Karpas-422 (cell line): ENCODE results near the gene GRB10. TPM values are rescaled to one million over a fixed set of nuclear protein-coding genes. Genes with fewer than 3 reads are reported as not detected.

Experiments used
- DNase-seq: peaks from one replicate; pipeline ENCODE4 v3.0.0-alpha.2; 2015
- H2AFZ ChIP-seq: fragments of 200-600 bp; sonication (generic); 2 replicates; pipeline ENCODE4 v1.6.1; 2014; ENCODE audit warnings: antibody characterized with exemption, low read length, mixed read lengths
- H3K27ac ChIP-seq: fragments of 200-600 bp; sonication (generic); 2 replicates; pipeline ENCODE4 v1.5.1; 2014; ENCODE audit warnings: mild to moderate bottlenecking, low read length, moderate library complexity
- H3K27me3 ChIP-seq: fragments of 200-600 bp; sonication (generic); 2 replicates; pipeline ENCODE4 v1.6.1; 2014; ENCODE audit warnings: low read length, mixed read lengths
- H3K36me3 ChIP-seq: fragments of 200-600 bp; sonication (generic); 2 replicates; pipeline ENCODE4 v1.6.1; 2014; ENCODE audit warnings: low read length, mixed read lengths; ENCODE audit not compliant: insufficient read depth
- H3K4me1 ChIP-seq: fragments of 200-600 bp; sonication (generic); 2 replicates; pipeline ENCODE4 v1.6.1; 2014; ENCODE audit warnings: mild to moderate bottlenecking, low read length, mixed read lengths
- H3K4me2 ChIP-seq: fragments of 200-600 bp; sonication (generic); 2 replicates; pipeline ENCODE4 v1.6.1; 2014; ENCODE audit warnings: low read length, low read depth, mild to moderate bottlenecking; ENCODE audit not compliant: poor library complexity, severe bottlenecking
- H3K4me3 ChIP-seq: fragments of 200-600 bp; sonication (generic); 2 replicates; pipeline ENCODE4 v1.5.1; 2014; ENCODE audit warnings: mild to moderate bottlenecking, antibody characterized with exemption, low read length, mixed read lengths
- H3K79me2 ChIP-seq: fragments of 200-600 bp; sonication (generic); 2 replicates; pipeline ENCODE4 v1.6.1; 2014; ENCODE audit warnings: mild to moderate bottlenecking, low read length, mixed read lengths
- H3K9ac ChIP-seq: fragments of 200-600 bp; sonication (generic); 2 replicates; pipeline ENCODE4 v1.6.0; 2014; ENCODE audit warnings: low read length
- H3K9me2 ChIP-seq: fragments of 200-600 bp; sonication (generic), shearing (Covaris generic); replicated peaks from 2 replicates; pipeline ENCODE4 v1.6.0; 2014; ENCODE audit warnings: mild to moderate bottlenecking, low read length, moderate library complexity; ENCODE audit not compliant: insufficient read depth
- H3K9me3 ChIP-seq: fragments of 300-700, 200-600 bp; sonication (generic); 2 replicates; pipeline ENCODE4 v1.6.1; 2014; ENCODE audit warnings: low read length, mixed read lengths
- H4K20me1 ChIP-seq: fragments of 200-600 bp; sonication (generic); 2 replicates; pipeline ENCODE4 v1.6.1; 2014; ENCODE audit warnings: mild to moderate bottlenecking, antibody characterized with exemption, low read length, low read depth; ENCODE audit not compliant: insufficient read depth
- total RNA-seq: library from RNA; depleted of rRNA; stranded (reverse); fragments of >200 nt; shearing (Covaris generic); gene quantifications from 2 replicates; pipeline ENCODE4 v1.2.3, GENCODE V29; 2014; ENCODE audit warnings: low replicate concordance; rRNA removed

GRB10 gene
- not detected in 2 replicates for total RNA-seq

GRCh38 chr7:50782375-50783208 is at the start of gene GRB10:
TSS of gene GRB10 (minus strand) at chr7:50782896. CDS start at chr7:50732322, 50,574 bp downstream.
- Histone ChIP-seq H3K27me3 (no peaks in the 10 kb centered on the region), H3K79me2 (no peaks in the 10 kb centered on the region), H2AFZ (no peak within 1 kb of the TSS), H4K20me1 (no peaks in the 10 kb centered on the region), H3K36me3 (no peaks in the 10 kb centered on the region), H3K9me3 (no peaks in the 10 kb centered on the region), H3K4me3 (no peak within 1 kb of the TSS), H3K9ac (no peak within 1 kb of the TSS), H3K27ac (no peak within 1 kb of the TSS), H3K4me2 (no peak within 1 kb of the TSS), H3K9me2 (no peaks in the 10 kb centered on the region), H3K4me1 (no peaks in the 10 kb centered on the region)
- DNase-seq, result no peak

DNA sequence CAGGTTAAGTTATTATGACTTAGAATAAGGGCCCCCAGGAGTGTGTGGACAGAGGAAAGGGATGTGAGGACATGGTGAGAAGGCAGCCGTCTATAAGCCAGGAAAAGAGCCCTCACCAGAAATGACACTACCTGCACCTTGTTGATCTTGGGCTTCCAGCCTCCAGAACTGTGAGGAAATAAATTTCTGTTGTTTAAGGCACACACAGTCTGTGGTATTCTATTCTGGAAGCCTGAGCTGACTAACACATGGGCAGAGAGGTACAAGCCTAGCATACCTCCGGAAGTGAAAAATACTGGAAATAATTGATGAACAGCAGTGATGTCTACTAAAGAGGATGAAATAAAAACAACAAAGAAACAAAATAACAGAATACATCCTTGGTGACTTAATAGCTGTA is 46.1 kb upstream of the GRB10 start:
- no peak overlapping the region for H2AFZ ChIP-seq
- H3K4me3 ChIP-seq, result no peak overlapping the region
- H4K20me1 ChIP-seq, result no peaks in the 10 kb centered on the region
- no peak overlapping the region for H3K9ac ChIP-seq
- H3K9me2 ChIP-seq, result no peaks in the 10 kb centered on the region
- DNase-seq, result no peak
- H3K4me1 ChIP-seq, result no peaks in the 10 kb centered on the region
- H3K9me3 ChIP-seq, result no peaks in the 10 kb centered on the region
- H3K4me2 ChIP-seq, result no peak overlapping the region
- no peaks in the 10 kb centered on the region for H3K79me2 ChIP-seq
- no peaks in the 10 kb centered on the region for H3K27me3 ChIP-seq
- H3K36me3 ChIP-seq, result no peaks in the 10 kb centered on the region
- no peak overlapping the region for H3K27ac ChIP-seq

DNA sequence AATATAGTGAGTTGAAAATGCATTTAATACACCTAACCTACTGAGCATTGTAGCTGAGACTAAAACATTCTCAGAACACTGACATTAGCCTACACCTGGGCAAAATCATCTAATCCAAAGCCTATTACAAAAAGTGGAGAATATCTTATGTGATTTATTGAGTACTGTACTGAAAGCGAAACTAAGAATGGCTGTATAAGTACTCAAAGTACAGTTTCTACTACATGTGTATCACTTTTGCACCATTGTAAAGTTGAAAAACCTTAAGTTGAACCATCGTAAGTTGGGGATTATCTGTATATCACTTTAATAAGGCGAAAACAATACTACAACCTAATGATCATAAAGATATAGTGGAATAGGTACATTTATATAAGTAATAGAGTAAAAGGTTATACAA is 45.4 kb upstream of the GRB10 start:
- H3K9me3 ChIP-seq, result no peaks in the 10 kb centered on the region
- H4K20me1 ChIP-seq, result no peaks in the 10 kb centered on the region
- no peak overlapping the region for H2AFZ ChIP-seq
- no peaks in the 10 kb centered on the region for H3K36me3 ChIP-seq
- no peak overlapping the region for H3K27ac ChIP-seq
- no peak for DNase-seq
- no peaks in the 10 kb centered on the region for H3K79me2 ChIP-seq
- no peak overlapping the region for H3K4me3 ChIP-seq
- H3K9me2 ChIP-seq, result no peaks in the 10 kb centered on the region
- no peaks in the 10 kb centered on the region for H3K4me1 ChIP-seq
- no peak overlapping the region for H3K4me2 ChIP-seq
- no peaks in the 10 kb centered on the region for H3K27me3 ChIP-seq
- no peak overlapping the region for H3K9ac ChIP-seq

DNA sequence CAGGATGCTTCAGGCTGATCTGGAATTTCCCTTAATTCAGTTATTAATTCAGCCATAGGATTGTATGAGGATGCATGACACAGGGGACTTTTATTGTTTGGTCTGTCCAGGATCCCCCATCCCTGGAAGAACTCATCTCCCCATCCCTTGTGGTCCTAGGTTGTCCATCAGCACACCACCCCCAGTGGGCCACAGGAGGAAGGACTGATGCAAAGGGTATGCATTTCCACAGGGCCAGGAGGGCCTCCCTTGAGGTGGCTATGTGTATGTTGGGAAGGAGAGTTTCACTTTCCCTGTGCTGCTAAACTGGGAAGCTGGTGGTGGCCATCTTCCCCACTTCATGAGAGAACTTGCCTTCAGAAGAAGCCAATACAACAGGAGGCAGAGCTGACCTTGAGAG is 44.6 kb upstream of the GRB10 start:
- no peak for DNase-seq
- Histone ChIP-seq H3K4me1 (no peaks in the 10 kb centered on the region), H3K4me3 (no peak overlapping the region), H4K20me1 (no peaks in the 10 kb centered on the region), H3K79me2 (no peaks in the 10 kb centered on the region), H3K27ac (no peak overlapping the region), H3K27me3 (no peaks in the 10 kb centered on the region), H3K4me2 (no peak overlapping the region), H3K36me3 (no peaks in the 10 kb centered on the region), H3K9me2 (no peaks in the 10 kb centered on the region), H3K9ac (no peak overlapping the region), H2AFZ (no peak overlapping the region), H3K9me3 (no peaks in the 10 kb centered on the region)

- Histone ChIP-seq H3K9me2 (no peaks in the 10 kb centered on the region), H3K9ac (no peak overlapping the region), H3K27me3 (no peaks in the 10 kb centered on the region), H3K4me1 (no peaks in the 10 kb centered on the region), H4K20me1 (no peaks in the 10 kb centered on the region), H3K27ac (no peak overlapping the region), H3K4me3 (no peak overlapping the region), H3K9me3 (no peaks in the 10 kb centered on the region), H3K4me2 (no peak overlapping the region), H2AFZ (no peak overlapping the region), H3K36me3 (no peaks in the 10 kb centered on the region), H3K79me2 (no peaks in the 10 kb centered on the region)
- no peak for DNase-seq
Measured at GRCh38 chr7:50826371-50827172, 43.9 kb upstream of the GRB10 start.

GRCh38 chr7:50825465-50825864 is 42.8 kb upstream of the GRB10 start:
- no peaks in the 10 kb centered on the region for H3K36me3 ChIP-seq
- no peak for DNase-seq
- H3K9me3 ChIP-seq, result no peaks in the 10 kb centered on the region
- H3K4me1 ChIP-seq, result no peaks in the 10 kb centered on the region
- no peak overlapping the region for H3K27ac ChIP-seq
- H3K4me2 ChIP-seq, result no peak overlapping the region
- no peaks in the 10 kb centered on the region for H3K9me2 ChIP-seq
- H2AFZ ChIP-seq, result no peak overlapping the region
- no peak overlapping the region for H3K4me3 ChIP-seq
- no peaks in the 10 kb centered on the region for H3K27me3 ChIP-seq
- H3K9ac ChIP-seq, result no peak overlapping the region
- no peaks in the 10 kb centered on the region for H4K20me1 ChIP-seq
- no peaks in the 10 kb centered on the region for H3K79me2 ChIP-seq

DNA sequence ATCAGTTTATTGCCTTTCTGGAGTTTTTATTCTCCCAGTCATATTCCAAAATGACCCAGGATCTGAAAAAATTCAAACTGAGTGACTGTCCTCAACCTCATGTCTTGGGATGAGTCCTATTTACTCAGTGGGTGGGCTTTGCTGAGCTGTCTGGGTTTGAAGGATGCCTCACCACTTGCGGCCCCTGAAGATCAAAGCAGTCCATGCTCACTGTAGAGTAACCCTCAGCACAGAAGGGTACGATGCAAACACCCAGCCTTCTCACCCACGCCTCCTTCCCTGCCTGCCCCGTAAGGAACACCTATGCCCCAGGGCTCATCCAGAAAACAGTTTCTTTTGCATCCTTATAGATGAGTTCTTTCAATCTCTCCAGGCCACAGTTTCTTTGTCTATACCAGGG is 42.2 kb upstream of the GRB10 start:
- Histone ChIP-seq H4K20me1 (no peaks in the 10 kb centered on the region), H3K4me1 (no peaks in the 10 kb centered on the region), H2AFZ (no peak overlapping the region), H3K9me2 (no peaks in the 10 kb centered on the region), H3K4me3 (no peak overlapping the region), H3K27ac (no peak overlapping the region), H3K27me3 (no peaks in the 10 kb centered on the region), H3K4me2 (no peak overlapping the region), H3K9ac (no peak overlapping the region), H3K36me3 (no peaks in the 10 kb centered on the region), H3K79me2 (no peaks in the 10 kb centered on the region), H3K9me3 (no peaks in the 10 kb centered on the region)
- DNase-seq, result no peak

DNA sequence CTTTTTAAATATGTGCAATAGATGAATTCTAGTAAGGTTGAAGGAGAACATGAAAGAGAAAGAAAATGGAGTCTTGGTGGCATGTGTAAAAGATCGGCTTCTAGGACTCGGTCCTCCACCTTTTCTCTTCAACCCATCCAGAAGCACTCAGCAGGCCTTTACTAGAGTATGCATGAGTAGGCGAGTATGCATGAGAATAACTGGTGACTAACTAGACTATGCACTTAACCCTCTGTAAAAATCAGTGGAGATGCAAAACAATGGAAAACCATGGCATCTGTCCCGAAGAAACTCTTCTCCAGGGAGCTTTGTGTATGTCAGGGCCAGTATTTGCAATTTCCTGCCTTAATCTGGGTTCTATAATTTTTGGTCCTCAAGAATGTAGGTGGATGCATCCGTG is 40.0 kb upstream of the GRB10 start:
- no peak overlapping the region for H2AFZ ChIP-seq
- no peaks in the 10 kb centered on the region for H3K79me2 ChIP-seq
- no peaks in the 10 kb centered on the region for H3K9me2 ChIP-seq
- H3K9ac ChIP-seq, result no peak overlapping the region
- no peak overlapping the region for H3K4me3 ChIP-seq
- no peaks in the 10 kb centered on the region for H3K36me3 ChIP-seq
- H3K27me3 ChIP-seq, result no peaks in the 10 kb centered on the region
- H3K9me3 ChIP-seq, result no peaks in the 10 kb centered on the region
- H4K20me1 ChIP-seq, result no peaks in the 10 kb centered on the region
- H3K27ac ChIP-seq, result no peak overlapping the region
- H3K4me2 ChIP-seq, result no peak overlapping the region
- H3K4me1 ChIP-seq, result no peaks in the 10 kb centered on the region
- DNase-seq, result no peak
